GM23338 (cell line): ENCODE data around the gene SMTNL2. TPM values are rescaled to one million over a fixed set of nuclear protein-coding genes. Genes with fewer than 3 reads are reported as not detected.

Source experiments
- ATAC-seq: fragments of 200-7000 bp; cut with Tn5 transposase; 3 replicates; pipeline ENCODE4 v1.9.1; 2020
- DNase-seq: peaks from one replicate; pipeline ENCODE4 v3.0.0-alpha.2; 2015; ENCODE audit warnings: low spot score
- H2AFZ ChIP-seq: fragments of 200-600 bp; sonication (generic); 2 replicates; pipeline ENCODE4 v1.8.0; 2016; ENCODE audit warnings: antibody characterized with exemption, mild to moderate bottlenecking, moderate library complexity
- H3F3A ChIP-seq: fragments of 200-600 bp; sonication (generic); replicated peaks from 2 replicates; pipeline ENCODE4 v1.8.0; 2017; ENCODE audit warnings: antibody characterized with exemption, mixed run types, low read depth
- H3K27ac ChIP-seq: fragments of 200-600 bp; sonication (generic); 2 replicates; pipeline ENCODE4 v1.6.1; 2016; ENCODE audit warnings: low read depth
- H3K27me3 ChIP-seq: fragments of 200-600 bp; sonication (generic); 2 replicates; pipeline ENCODE4 v1.8.0; 2016; ENCODE audit warnings: mild to moderate bottlenecking, mixed run types, moderate library complexity; ENCODE audit not compliant: insufficient read depth
- H3K36me3 ChIP-seq: fragments of 200-600 bp; sonication (generic); 2 replicates; pipeline ENCODE4 v1.8.0; 2016; ENCODE audit warnings: mild to moderate bottlenecking; ENCODE audit not compliant: insufficient read depth
- H3K4me1 ChIP-seq: fragments of 200-600 bp; sonication (generic); 2 replicates; pipeline ENCODE4 v1.8.0; 2016; ENCODE audit warnings: mild to moderate bottlenecking, moderate library complexity; ENCODE audit not compliant: insufficient read depth
- H3K4me2 ChIP-seq: fragments of 200-600 bp; sonication (generic); 2 replicates; pipeline ENCODE4 v1.7.1; 2017; ENCODE audit warnings: mixed run types
- H3K4me3 ChIP-seq: fragments of 200-600 bp; sonication (generic); 2 replicates; pipeline ENCODE4 v1.6.1; 2016; ENCODE audit warnings: mixed run types
- H3K79me2 ChIP-seq: fragments of 200-600 bp; sonication (generic); replicated peaks from 2 replicates; pipeline ENCODE4 v1.8.0; 2017; ENCODE audit warnings: mild to moderate bottlenecking; ENCODE audit not compliant: insufficient read depth
- H3K9me2 ChIP-seq: fragments of 200-600 bp; sonication (generic); 2 replicates; pipeline ENCODE4 v1.8.0; 2017; ENCODE audit not compliant: insufficient read depth
- H4K20me1 ChIP-seq: fragments of 200-600 bp; sonication (generic); replicated peaks from 2 replicates; pipeline ENCODE4 v1.8.0; 2017; ENCODE audit warnings: mild to moderate bottlenecking; ENCODE audit not compliant: insufficient read depth
- H3K27ac Mint-ChIP-seq: 2 replicates; pipeline ENCODE4 v1.8.0; 2020; ENCODE audit warnings: inconsistent platforms, mild to moderate bottlenecking, moderate library complexity, mixed read lengths
- H3K27me3 Mint-ChIP-seq: 3 replicates; pipeline ENCODE4 v1.8.0; 2022; ENCODE audit warnings: low read depth, mild to moderate bottlenecking, moderate library complexity, mixed read lengths, inconsistent platforms; ENCODE audit not compliant: insufficient read depth, poor library complexity
- H3K36me3 Mint-ChIP-seq: 3 replicates; pipeline ENCODE4 v1.8.0; 2021; ENCODE audit warnings: low read depth, mild to moderate bottlenecking, inconsistent platforms, moderate library complexity, mixed read lengths
- H3K4me1 Mint-ChIP-seq: 3 replicates; pipeline ENCODE4 v1.8.0; 2020; ENCODE audit warnings: mild to moderate bottlenecking, inconsistent platforms, mixed read lengths
- H3K4me3 Mint-ChIP-seq: 3 replicates; pipeline ENCODE4 v1.8.0; 2021; ENCODE audit warnings: moderate library complexity, mild to moderate bottlenecking, inconsistent platforms, mixed read lengths
- H3K9me3 Mint-ChIP-seq: 3 replicates; pipeline ENCODE4 v1.8.0; 2020; ENCODE audit warnings: moderate library complexity, mild to moderate bottlenecking, inconsistent platforms, mixed read lengths
- CREB1 ChIP-seq: fragments of 250-450 bp; sonication (Bioruptor Pico); IDR thresholded peaks from 2 replicates; pipeline ENCODE4 v1.5.0; 2020; ENCODE audit warnings: low read depth, mild to moderate bottlenecking, moderate library complexity
- EZH2 ChIP-seq: fragments of 200-600 bp; sonication (generic); IDR thresholded peaks from one replicate; pipeline ENCODE4 v1.8.0; 2017; ENCODE audit warnings: antibody characterized with exemption, mild to moderate bottlenecking, low read depth; ENCODE audit not compliant: unreplicated experiment
- ZNF114 ChIP-seq: fragments of 250-450 bp; sonication (Bioruptor Pico); IDR thresholded peaks from 2 replicates; pipeline ENCODE4 v1.5.0; 2020; ENCODE audit warnings: mild to moderate bottlenecking, moderate library complexity
- ZNF331 ChIP-seq: fragments of 250-450 bp; sonication (Bioruptor Pico); IDR thresholded peaks from 2 replicates; pipeline ENCODE4 v1.5.0; 2020; ENCODE audit warnings: low read depth, mild to moderate bottlenecking, moderate library complexity
- polyA plus RNA-seq: library from polyadenylated mRNA; unstranded; fragments of >200 nt; fragmentation: Nextera tagmentation; extraction: Ambion mirVana; gene quantifications from 2 replicates; pipeline ENCODE4 v1.2.1, GENCODE V29; 2016
- total RNA-seq: library from RNA; depleted of rRNA; stranded (reverse); fragments of >200 nt; shearing (Covaris generic); gene quantifications from 2 replicates; pipeline ENCODE4 v1.2.3, GENCODE V29; 2014
- TF ChIP-seq, protein P1 (sequence below): IDR thresholded peaks from one replicate; pipeline ENCODE4 v1.6.1; 2018; ENCODE audit warnings: antibody characterized with exemption; ENCODE audit not compliant: unreplicated experiment
- TF ChIP-seq, protein P2 (sequence below): IDR thresholded peaks from 2 replicates; pipeline ENCODE4 v1.6.1; 2016; ENCODE audit warnings: antibody characterized with exemption

The SMTNL2 gene
- total and polyA plus RNA-seq, 2 experiments from 2014 or later, result 1.3 to 4.3 TPM

DNA sequence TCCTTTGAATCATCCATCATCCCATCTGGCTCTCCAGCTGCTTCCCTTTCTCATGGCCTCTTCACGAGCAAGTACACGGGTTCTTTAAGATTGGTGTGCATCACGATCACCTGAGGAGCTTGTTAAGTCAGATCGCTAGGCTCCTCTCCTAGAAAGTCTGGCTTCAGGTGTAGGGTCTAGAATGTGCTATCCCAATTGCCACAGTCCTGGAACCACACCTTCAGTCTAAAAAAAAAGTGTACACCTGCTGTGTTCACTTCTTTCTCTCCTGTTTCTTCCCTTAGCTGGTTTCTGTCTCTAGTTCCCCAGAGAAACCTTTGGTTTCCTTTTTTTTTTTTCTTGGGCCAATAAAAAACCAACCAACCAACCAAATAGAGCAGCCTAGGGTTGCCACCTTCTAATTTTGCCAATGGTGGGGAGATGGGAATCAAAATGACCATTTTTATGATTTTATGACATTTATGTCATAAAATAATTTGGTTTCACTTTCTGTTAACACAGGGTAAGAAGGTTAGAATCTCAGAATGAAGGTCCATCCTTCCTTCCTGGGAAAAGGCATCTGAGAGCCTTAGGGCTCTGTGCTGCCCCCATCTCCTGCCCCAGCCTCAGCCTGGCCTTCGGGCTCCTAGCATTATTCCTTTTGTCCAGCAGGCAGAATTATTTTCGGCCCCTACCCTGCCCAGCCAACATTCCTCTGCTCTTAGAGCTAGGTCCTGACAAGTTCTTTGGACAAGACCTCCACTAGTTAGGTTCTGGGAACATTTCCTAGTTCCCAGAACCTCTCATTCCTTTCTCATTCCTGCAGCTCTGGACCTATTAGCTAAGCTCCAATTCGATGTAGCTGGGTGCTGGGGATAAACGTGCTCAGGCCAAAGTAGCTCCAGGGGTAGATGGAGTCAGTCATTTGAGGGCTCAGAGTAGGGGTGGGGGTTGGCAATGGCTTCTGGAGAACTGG lies 22.0 kb upstream of the SMTNL2 start (continued):
- TF ChIP-seq, protein P1, sequence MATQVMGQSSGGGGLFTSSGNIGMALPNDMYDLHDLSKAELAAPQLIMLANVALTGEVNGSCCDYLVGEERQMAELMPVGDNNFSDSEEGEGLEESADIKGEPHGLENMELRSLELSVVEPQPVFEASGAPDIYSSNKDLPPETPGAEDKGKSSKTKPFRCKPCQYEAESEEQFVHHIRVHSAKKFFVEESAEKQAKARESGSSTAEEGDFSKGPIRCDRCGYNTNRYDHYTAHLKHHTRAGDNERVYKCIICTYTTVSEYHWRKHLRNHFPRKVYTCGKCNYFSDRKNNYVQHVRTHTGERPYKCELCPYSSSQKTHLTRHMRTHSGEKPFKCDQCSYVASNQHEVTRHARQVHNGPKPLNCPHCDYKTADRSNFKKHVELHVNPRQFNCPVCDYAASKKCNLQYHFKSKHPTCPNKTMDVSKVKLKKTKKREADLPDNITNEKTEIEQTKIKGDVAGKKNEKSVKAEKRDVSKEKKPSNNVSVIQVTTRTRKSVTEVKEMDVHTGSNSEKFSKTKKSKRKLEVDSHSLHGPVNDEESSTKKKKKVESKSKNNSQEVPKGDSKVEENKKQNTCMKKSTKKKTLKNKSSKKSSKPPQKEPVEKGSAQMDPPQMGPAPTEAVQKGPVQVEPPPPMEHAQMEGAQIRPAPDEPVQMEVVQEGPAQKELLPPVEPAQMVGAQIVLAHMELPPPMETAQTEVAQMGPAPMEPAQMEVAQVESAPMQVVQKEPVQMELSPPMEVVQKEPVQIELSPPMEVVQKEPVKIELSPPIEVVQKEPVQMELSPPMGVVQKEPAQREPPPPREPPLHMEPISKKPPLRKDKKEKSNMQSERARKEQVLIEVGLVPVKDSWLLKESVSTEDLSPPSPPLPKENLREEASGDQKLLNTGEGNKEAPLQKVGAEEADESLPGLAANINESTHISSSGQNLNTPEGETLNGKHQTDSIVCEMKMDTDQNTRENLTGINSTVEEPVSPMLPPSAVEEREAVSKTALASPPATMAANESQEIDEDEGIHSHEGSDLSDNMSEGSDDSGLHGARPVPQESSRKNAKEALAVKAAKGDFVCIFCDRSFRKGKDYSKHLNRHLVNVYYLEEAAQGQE, result no peak
- TF ChIP-seq ZNF331 (CRISPR knock-in tag), result no peak
- TF ChIP-seq ZNF114 (CRISPR knock-in tag), result no peak

DNA sequence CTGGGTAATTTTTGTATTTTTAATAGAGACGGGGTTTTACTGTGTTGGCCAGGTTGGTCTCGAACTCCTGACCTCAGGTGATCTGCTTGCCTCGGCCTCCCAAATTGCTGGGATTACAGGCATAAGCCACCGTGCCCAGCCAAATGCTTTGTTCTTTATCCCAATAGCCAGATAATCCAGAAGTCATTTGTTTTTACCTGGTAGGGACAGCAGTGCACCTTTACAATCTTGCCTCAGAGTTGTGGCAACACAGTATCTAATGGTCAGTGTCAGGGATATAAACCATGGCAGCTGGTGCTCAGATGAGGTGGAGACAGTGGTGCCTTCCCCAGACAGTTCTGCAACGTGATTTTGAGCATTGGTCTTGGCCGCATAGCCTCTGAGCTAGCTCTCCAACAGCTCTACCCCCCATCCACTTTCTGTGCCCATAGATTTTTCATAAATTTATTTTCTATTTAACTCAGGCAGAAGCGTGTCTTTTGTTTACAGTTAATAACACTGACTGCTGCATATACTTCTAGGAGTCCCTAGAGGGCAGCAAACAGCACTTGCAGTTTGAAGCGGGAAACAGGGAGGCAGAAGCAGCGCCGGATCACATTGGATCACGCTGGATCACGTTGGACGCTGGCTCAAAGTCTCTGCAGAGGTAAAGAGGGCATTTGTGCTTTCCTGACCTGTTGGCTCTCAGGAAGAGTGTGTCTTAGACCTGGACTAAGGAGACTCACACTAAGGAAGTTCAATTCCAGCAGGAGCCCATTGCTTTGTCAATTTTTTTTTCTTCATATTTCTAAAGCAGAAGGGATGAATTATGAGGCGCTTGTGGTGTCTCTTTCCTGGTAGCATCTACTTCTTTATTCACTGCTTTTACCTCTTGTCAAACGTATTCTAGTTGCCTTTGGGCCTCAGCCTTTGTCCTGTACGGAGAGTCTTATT lies 18.9 kb upstream of the SMTNL2 start:
- Histone ChIP-seq H3K9me2 (no peaks in the 10 kb centered on the region), H3K4me2 (no peak overlapping the region), H3K36me3 (no peaks in the 10 kb centered on the region), H2AFZ (no peak overlapping the region), H3F3A (no peaks in the 10 kb centered on the region), H3K79me2 (no peaks in the 10 kb centered on the region), H3K4me1 (peaks cover 4% of the 10 kb centered on the region; the same call in 1 of the 2 replicates), H4K20me1 (no peaks in the 10 kb centered on the region), H3K27me3 (no peaks in the 10 kb centered on the region), H3K4me3 (no peak overlapping the region), H3K27ac (no peak overlapping the region)
- H3K4me3 Mint-ChIP-seq, result no peak overlapping the region; the same call in 2 of the 3 replicates
- no peaks in the 10 kb centered on the region for H3K9me3 Mint-ChIP-seq
- DNase-seq (peak; percentile 95), ATAC-seq (peak; percentile 70)
- peaks cover 10% of the 10 kb centered on the region for H3K27me3 Mint-ChIP-seq
- H3K27ac Mint-ChIP-seq, result no peak overlapping the region
- no peaks in the 10 kb centered on the region for H3K36me3 Mint-ChIP-seq
- H3K4me1 Mint-ChIP-seq, result peaks cover 29% of the 10 kb centered on the region
- 0 out of 2 replicates have a peak, but pooled peaks have one; percentile 19 for TF ChIP-seq CREB1 (CRISPR knock-in tag)
- no peak for TF ChIP-seq ZNF114 (CRISPR knock-in tag)
- no peak for TF ChIP-seq EZH2
- TF ChIP-seq, protein P2, sequence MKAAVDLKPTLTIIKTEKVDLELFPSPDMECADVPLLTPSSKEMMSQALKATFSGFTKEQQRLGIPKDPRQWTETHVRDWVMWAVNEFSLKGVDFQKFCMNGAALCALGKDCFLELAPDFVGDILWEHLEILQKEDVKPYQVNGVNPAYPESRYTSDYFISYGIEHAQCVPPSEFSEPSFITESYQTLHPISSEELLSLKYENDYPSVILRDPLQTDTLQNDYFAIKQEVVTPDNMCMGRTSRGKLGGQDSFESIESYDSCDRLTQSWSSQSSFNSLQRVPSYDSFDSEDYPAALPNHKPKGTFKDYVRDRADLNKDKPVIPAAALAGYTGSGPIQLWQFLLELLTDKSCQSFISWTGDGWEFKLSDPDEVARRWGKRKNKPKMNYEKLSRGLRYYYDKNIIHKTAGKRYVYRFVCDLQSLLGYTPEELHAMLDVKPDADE, result no peak
- TF ChIP-seq, protein P1, result no peak
